GM18861 (cell line): ENCODE data around the gene SLIT1.

ENCODE experiments used
- ATAC-seq: cut with Tn5 transposase; IDR thresholded peaks from one replicate; pipeline ENCODE4 v1.9.1; 2021; ENCODE audit not compliant: unreplicated experiment

The SLIT1 gene

GRCh38 chr10:97185326-97186058 is at the start of gene SLIT1:
Gene SLIT1 (minus strand): TSS chr10:97185959. CDS start chr10:97185674, 285 bp downstream.
- no peak for ATAC-seq

- ATAC-seq: no peak
Observed at GRCh38 chr10:97235353-97235752, 49.6 kb upstream of the SLIT1 start.

DNA sequence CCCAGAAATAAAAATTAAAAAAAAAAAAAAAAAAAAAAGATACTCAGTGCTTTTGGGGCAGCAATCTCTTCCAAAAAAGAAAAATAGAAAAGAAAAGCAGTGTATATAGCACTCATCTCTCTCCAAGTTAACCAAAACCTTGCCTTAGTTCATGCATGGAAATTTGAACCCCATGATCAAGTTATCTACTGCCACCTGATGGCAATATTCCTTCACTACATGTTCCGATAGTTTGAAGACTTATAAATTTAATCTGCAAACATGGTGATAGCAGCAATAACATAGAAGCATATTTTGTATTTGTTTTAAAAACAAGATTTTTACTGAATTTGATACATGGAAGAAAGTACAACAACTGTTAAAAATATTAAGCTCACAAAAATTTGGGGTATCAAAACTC is 48.6 kb upstream of the SLIT1 start:
- ATAC-seq: no peak

GRCh38 chr10:97230146-97230545 is 44.4 kb upstream of the SLIT1 start:
- no peak for ATAC-seq

DNA sequence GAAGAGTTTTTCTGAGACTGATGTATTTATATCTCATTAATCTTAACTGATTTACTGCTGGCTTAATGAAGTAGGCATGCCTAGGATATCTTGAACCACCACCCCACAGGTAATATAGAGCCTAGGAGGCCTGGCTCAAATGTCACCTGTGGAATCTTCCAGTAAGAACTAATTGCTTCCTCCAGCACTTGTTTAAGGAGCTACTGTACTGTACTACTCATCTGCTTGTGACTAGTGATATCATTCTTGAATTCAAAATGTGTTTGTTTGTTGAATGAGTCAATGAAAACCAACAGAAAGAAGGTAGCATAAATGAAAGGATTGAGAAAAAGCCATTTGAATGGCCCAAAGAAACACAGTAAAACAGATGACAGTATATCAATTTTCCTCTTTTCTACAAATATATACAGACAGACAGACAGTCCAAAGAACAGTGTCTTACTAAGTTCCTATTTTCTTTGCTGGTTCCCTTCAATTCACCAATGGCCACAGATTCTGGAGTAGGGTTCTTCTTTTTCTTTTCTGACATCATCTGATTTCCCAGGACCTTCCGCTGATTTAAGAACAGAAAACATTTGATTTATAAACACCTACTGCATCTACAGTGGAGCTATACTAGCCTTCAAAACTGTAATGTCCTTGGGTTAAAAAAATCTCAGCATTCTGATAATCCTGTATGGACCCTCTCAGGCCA is 43.7 kb upstream of the SLIT1 start:
- no peak for ATAC-seq

DNA sequence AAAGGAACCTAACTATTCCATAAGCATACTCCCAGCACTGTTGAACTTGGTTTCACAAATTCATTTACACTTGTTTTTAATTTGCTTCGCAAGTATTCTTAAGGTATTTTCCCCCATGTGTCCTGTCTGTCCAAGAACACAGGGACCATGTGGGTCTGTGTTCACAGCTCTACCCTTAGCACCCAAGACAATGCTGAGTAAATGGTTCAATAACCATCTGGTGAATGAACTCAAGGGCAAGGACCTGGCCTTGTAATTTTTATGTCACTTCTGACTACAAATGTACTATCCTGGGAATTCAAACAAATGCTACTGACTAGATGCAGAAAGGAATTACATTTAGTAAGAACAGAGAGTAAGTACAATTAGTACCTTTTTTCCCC is 43.0 kb upstream of the SLIT1 start:
- no peak for ATAC-seq

DNA sequence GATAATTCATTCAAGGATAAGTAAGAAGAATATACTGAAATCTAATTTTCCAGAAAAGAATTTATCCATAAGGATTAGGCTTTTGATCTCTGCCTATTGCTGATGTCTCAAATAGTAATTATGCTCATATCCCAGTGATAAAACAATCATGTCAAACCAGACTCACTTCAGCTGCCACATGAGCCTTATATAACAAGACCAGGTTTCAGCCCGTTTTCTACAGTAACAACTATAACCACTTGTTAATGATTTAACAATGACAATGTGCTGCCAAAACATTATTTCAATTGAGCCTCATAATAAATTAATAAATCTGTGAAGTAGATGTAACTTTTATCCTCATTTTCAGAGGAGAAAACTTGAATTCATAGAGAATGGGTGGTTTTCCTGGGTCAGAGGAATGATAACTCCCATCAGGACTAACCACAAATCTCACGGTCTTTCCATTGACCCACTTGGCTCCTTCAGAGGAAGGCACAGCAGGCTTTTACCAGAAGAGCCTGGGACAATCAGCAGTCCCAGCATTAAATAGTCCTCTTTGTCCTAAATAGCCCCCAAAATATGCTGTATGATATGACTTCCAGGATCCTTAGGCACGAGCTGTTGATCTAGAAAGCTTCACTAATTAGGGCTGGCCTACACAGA is 42.5 kb upstream of the SLIT1 start:
- no peak for ATAC-seq

GRCh38 chr10:97226398-97226797 is 40.6 kb upstream of the SLIT1 start:
- ATAC-seq: no peak

DNA sequence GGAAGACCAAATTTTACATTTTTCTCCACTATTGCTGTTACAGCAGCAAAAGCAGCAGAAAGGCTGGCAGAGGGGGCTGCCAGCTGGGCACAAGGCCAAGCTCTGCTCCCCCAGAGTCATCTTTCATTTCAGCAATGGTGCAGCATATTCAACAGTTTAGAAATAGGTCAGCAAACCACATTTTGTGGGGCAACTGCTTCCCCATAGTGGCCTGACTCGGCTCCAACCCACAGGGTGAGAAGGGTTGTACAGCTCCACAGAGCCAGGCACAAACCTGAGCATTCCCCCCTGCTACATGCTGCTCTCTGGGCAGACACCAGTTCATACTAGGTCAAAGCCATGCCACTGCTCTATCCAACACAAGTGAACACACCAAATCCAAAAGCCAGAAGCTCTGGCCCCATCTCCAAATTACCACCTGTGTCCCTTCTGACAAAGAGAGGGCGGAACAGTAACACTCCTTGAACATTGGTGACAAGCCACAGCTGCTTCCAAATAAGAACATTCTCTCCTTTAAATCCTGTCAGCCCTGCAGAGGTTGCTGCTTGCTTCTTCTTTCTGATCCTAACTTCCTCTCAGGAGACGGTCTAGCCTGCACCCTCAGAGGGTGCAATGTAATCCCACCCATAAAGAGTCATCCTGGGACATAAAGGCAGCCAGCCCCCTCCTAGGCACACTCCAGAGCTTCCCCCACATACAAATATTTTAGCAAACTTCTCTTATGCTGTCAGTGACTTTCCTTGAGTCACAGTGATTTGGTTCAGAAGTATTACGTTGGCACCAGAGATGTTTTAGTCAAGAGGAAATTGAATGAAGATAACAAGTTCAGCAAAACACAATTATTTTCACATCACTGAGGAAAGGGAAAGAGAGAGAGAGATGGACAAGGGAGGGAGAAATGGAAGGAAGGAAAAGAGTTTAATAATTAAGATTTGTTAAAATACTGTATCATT is 39.0 kb upstream of the SLIT1 start:
- no peak for ATAC-seq

GRCh38 chr10:97222326-97222961 is 36.7 kb upstream of the SLIT1 start:
- ATAC-seq: no peak

GRCh38 chr10:97220355-97220754 is 34.6 kb upstream of the SLIT1 start:
- no peak for ATAC-seq

GRCh38 chr10:97217299-97217698 is 31.5 kb upstream of the SLIT1 start:
- ATAC-seq: no peak

- ATAC-seq: no peak
Observed at GRCh38 chr10:97215619-97216260, 30.0 kb upstream of the SLIT1 start.

GRCh38 chr10:97213431-97213830 is 27.7 kb upstream of the SLIT1 start:
- ATAC-seq: no peak

GRCh38 chr10:97211229-97211628 is 25.5 kb upstream of the SLIT1 start:
- no peak for ATAC-seq

- ATAC-seq: no peak
Observed at GRCh38 chr10:97210543-97210960, 24.8 kb upstream of the SLIT1 start.

GRCh38 chr10:97207756-97208346 is 22.1 kb upstream of the SLIT1 start:
- no peak for ATAC-seq

DNA sequence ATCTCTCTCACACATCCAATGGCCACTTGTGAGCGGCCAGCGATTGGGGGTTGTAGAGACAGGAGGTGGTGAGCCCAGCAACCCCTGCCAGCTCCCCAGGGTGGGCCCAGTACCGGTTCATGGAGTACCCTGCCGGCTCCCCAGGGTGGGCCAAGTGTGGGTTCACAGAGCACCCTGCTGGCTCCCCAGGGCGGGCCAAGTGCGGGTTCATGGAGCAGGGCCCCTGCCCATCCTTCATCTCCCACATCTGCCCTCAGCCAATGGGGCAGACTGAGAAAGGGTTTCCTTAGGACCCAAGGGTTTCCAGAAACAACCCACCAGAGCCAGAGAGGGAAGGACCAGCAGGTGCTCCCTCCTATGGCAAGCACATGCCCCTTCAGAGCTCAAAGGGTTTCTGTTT is 21.4 kb upstream of the SLIT1 start:
- ATAC-seq: no peak

- ATAC-seq: no peak
Observed at GRCh38 chr10:97204826-97205679, 19.3 kb upstream of the SLIT1 start.
